ENCODE data around the gene TMEM174. TPM values are rescaled to one million over a fixed set of nuclear protein-coding genes. Genes with fewer than 3 reads are reported as not detected.

TMEM174 gene
- total RNA-seq, 3 donors from 2014 or later, result not detected

DNA sequence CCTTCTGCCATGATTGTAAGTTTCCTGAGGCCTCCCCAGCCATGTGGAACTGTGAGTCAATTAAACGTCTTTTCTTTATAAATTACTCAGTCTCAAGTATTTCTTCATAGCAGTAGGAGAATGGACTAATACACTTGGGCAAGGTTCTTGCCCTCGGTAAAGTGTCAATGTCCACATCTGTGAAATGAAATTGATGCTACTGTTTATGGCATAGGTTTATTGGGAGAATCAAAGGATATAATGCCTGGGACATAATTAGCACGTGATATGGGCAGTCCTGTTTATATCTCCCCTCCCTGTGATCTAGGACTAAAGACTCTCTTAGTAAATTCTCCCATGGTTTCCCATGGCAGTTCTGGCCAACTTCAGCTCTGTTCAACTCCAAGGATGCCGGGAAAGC, 19.4 kb downstream of the TMEM174 start:
- intact Hi-C loops (cut with DNase I; ENCODE audit: low total_unique reads), result no loop called here
- no peak for DNase-seq (ENCODE audit: low spot score in 2 of 2)
- H3K4me3 ChIP-seq, result no peak overlapping the region
- H3K27ac ChIP-seq, result no peak overlapping the region
- no peaks in the 10 kb centered on the region for H3K9me3 ChIP-seq
- TF ChIP-seq POLR2A (IDR thresholded peaks at IDR 0.05), result no peak
- TF ChIP-seq POLR2AphosphoS5 (IDR thresholded peaks at IDR 0.05), result no peak
- TF ChIP-seq, protein P1, sequence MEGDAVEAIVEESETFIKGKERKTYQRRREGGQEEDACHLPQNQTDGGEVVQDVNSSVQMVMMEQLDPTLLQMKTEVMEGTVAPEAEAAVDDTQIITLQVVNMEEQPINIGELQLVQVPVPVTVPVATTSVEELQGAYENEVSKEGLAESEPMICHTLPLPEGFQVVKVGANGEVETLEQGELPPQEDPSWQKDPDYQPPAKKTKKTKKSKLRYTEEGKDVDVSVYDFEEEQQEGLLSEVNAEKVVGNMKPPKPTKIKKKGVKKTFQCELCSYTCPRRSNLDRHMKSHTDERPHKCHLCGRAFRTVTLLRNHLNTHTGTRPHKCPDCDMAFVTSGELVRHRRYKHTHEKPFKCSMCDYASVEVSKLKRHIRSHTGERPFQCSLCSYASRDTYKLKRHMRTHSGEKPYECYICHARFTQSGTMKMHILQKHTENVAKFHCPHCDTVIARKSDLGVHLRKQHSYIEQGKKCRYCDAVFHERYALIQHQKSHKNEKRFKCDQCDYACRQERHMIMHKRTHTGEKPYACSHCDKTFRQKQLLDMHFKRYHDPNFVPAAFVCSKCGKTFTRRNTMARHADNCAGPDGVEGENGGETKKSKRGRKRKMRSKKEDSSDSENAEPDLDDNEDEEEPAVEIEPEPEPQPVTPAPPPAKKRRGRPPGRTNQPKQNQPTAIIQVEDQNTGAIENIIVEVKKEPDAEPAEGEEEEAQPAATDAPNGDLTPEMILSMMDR (IDR thresholded peaks at IDR 0.05), result no peak
- H3K4me1 ChIP-seq, result no peaks in the 10 kb centered on the region
- no peaks in the 10 kb centered on the region for H3K27me3 ChIP-seq
- H3K36me3 ChIP-seq, result no peaks in the 10 kb centered on the region

DNA sequence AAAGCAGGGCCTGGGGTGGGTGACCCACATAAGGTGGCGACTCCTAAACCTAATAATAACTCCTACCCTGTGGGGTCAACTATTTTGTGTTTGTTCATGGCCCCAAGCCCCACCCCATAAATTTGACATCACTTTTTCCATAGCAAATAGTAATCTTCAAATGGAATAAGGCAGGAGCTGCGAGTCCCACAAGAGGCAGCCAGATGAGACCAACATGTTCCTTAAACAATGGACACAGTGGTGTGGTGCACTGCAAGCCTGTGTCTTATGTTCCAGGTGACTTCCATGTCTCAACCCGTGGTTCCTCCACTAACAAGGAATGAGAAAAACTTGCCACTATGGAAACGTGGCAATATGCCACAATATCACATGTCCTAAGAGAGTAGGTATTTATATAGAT, 20.6 kb downstream of the TMEM174 start:
- DNase-seq (ENCODE audit: low spot score in 2 of 2), result no peak
- no peaks in the 10 kb centered on the region for H3K36me3 ChIP-seq
- H3K9me3 ChIP-seq, result no peaks in the 10 kb centered on the region
- H3K27ac ChIP-seq, result no peak overlapping the region
- TF ChIP-seq POLR2A (IDR thresholded peaks at IDR 0.05) (no peak), POLR2AphosphoS5 (IDR thresholded peaks at IDR 0.05) (no peak)
- TF ChIP-seq, protein P1 (IDR thresholded peaks at IDR 0.05), result no peak
- H3K4me3 ChIP-seq, result no peak overlapping the region
- no peaks in the 10 kb centered on the region for H3K4me1 ChIP-seq
- intact Hi-C loops (cut with DNase I; ENCODE audit: low total_unique reads), result no loop called here
- no peaks in the 10 kb centered on the region for H3K27me3 ChIP-seq

DNA sequence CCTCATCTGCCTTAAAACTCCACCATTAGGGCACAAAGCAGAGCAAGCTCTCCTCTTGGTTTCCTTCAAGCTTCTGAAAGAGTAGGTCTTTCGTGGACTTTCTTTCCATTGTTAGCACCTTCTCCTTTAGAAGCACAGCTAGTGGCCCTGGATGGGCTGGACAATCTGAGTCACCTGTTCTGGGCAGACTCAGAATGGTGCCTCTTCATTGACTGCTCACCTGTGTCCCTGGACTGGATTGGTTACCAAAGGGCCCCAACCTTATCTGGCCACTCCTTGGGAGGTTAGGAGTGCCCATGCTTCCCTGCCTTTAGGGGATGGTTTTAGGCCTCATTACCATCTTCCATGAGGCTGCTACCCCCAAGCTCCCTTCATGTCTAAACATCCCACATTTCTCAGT, 23.2 kb downstream of the TMEM174 start:
- intact Hi-C loops (cut with DNase I; ENCODE audit: low total_unique reads), result no loop called here
- H3K4me3 ChIP-seq, result no peak overlapping the region

DNA sequence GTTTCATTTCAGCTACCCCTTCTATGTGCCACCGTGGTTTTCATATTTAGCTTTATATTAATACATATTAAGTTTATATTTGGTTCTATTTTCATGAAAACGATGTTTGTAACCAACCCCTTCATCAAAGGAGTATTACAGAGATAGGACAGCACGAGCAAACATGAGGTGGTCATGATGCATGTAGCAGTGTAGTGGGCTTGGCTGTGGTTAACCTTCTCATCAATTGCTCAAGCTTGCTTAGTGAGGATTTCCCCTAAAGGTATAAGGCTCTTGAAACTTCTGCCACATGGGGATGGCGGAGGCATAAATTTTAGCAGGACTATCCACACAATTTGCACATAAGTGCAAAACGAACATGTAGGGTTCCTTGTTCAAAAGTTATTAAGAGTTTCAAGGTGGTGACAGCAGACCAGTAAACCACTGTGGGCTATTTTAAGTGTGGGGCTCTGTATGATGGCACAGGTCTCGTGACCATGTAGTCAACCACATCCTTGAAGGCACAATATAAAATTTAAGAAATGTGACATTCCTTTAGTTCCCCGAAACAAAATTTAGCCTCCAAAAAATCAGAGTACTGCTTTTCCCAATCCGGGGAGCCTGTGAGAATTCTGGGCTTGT, 24.8 kb downstream of the TMEM174 start:
- intact Hi-C loops (cut with DNase I; ENCODE audit: low total_unique reads), result no loop called here
- TF ChIP-seq, protein P1 (IDR thresholded peaks at IDR 0.05), result no peak
- TF ChIP-seq POLR2AphosphoS5 (IDR thresholded peaks at IDR 0.05), result no peak
- no peaks in the 10 kb centered on the region for H3K9me3 ChIP-seq

More for the DNA sequence above, 23.2 kb downstream of the TMEM174 start:
- TF ChIP-seq, protein P1 (IDR thresholded peaks at IDR 0.05), result no peak
- TF ChIP-seq POLR2AphosphoS5 (IDR thresholded peaks at IDR 0.05) (no peak), POLR2A (IDR thresholded peaks at IDR 0.05) (no peak)
- Histone ChIP-seq H3K4me1 (no peaks in the 10 kb centered on the region), H3K27me3 (no peaks in the 10 kb centered on the region), H3K27ac (no peak overlapping the region), H3K36me3 (no peaks in the 10 kb centered on the region), H3K9me3 (no peaks in the 10 kb centered on the region)
- DNase-seq (ENCODE audit: low spot score in 2 of 2), result no peak

DNA sequence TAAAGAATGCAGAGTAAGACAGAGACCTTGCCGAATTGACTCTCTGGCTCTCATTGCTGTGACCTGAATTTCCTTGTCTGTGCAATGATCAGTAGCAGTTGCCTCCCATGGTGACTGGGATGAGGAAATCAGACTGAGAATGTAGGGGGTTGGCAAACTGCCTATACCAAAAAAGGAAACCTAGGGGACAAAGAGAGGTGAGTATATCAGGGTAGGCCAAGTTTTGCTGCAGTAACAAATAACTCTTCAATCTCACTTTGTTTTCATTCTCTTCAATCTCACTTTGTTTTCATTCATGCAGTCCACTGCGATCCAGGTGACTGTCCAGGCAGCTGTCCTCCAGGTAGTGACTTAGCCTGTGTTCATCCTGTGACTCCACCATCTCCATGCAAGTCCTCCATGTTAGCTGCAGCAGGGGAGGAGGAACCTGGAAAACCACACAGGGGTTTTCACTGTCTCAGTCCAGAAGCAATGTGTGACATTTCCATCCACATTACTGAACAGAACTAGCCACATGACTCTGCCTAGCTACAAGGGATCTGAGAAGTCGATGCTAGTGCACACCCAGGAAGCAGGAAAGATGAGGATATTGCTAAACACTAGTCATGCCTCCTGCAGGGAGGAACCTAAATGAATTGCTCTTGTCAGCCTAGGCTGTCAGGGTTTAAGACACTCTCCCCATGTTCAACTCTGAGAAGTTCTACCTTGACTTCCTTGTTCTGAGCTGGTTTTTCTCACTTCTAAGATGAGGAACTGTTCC, 26.0 kb downstream of the TMEM174 start:
- Histone ChIP-seq H3K27ac (no peak overlapping the region), H3K27me3 (peaks cover 0 to 3% of the 10 kb centered on the region in 2 donors), H3K9me3 (no peaks in the 10 kb centered on the region), H3K4me1 (no peaks in the 10 kb centered on the region), H3K4me3 (no peak overlapping the region), H3K36me3 (no peaks in the 10 kb centered on the region)
- intact Hi-C loops (cut with DNase I; ENCODE audit: low total_unique reads), result no loop called here
- TF ChIP-seq POLR2A (IDR thresholded peaks at IDR 0.05) (no peak), POLR2AphosphoS5 (IDR thresholded peaks at IDR 0.05) (no peak)
- TF ChIP-seq, protein P1 (IDR thresholded peaks at IDR 0.05), result no peak
- no peak for DNase-seq (ENCODE audit: low spot score in 2 of 2)

More for the DNA sequence above, 24.8 kb downstream of the TMEM174 start:
- Histone ChIP-seq H3K27me3 (no peaks in the 10 kb centered on the region), H3K36me3 (no peaks in the 10 kb centered on the region), H3K4me1 (no peaks in the 10 kb centered on the region), H3K4me3 (no peak overlapping the region), H3K27ac (no peak overlapping the region)
- no peak for DNase-seq (ENCODE audit: low spot score in 2 of 2)

Measured in breast epithelium (tissue), 4 donors.